NCI-H1930 (cell line): ENCODE measurements around the gene LRRC28.

Source experiments
- DNase-seq, 2 experiments: peaks; one replicate each; lab custom pipeline; 2025; lab: John Stamatoyannopoulos, UW

LRRC28 gene

GRCh38 chr15:99416191-99417188 lies 165.2 kb downstream of the LRRC28 start:
- no peak for DNase-seq

DNA sequence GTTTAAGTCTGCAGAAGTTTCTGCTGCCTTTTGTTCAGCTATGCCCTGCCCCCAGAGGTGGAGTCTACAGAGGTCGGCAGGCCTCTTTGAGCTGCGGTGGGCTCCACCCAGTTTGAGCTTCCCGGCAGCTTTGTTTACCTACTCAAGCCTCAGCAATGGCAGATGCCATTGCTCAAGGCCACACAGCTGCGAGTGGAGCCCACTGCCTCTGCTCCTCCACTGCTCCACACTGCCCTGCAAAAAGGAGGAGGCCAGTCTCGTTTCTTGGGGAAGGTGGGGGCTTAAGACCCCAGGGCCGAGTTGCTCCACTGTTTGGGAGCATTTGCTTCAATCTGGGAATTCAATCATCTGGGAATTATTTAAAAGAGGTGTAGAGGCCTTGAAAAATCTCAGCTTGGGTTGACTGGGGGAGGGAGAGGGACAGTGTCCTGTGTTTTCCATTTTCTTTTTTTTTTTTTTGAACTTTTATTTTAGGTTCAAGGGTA lies 169.9 kb downstream of the LRRC28 start:
- no peak for DNase-seq

- DNase-seq, result no peak
Observed at GRCh38 chr15:99421758-99422157, 170.5 kb downstream of the LRRC28 start.

DNA sequence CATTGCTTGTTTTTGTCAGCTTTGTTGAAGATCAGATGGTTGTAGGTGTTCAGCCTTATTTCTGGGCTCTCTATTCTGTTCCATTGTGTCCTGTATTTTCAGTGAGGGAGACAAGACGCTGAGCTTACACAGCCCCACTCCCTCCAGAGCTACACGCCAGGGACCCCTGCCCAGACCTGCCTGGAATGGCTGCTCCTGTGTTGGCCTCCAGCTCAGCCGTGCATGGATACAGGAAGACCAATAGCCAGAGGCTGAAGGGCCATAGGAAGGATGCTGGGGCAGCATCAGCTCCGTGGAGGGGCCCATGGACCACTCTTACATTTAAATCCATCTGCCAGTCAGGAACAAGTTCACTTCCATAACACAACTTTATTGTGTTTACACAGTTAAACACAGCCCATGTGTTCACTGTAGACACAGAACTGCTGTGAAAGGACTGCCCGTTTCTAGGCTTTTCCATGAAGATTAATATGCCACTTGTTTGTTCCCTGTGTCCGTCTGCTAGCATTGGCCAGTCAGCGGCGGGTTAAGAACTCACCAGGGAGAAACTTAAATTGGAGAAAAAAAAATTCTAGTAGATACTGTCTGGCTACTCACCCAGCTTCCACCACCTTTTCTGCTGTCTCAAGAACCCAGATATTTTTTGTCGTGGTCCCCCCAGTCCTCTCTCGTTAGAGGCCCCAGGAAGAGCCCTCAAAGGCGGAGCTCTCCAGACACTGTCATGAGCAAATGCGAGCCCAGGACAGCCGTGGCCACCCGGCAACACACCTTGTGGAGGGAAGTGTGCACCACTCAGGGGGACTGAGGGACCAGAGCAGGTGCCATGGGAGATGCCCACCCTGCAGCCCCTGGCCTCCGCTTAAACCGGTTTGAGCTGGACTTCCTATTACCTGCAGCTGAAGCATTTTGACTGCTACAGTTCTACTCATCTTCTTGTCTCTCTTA lies 172.2 kb downstream of the LRRC28 start:
- no peak for DNase-seq

DNA sequence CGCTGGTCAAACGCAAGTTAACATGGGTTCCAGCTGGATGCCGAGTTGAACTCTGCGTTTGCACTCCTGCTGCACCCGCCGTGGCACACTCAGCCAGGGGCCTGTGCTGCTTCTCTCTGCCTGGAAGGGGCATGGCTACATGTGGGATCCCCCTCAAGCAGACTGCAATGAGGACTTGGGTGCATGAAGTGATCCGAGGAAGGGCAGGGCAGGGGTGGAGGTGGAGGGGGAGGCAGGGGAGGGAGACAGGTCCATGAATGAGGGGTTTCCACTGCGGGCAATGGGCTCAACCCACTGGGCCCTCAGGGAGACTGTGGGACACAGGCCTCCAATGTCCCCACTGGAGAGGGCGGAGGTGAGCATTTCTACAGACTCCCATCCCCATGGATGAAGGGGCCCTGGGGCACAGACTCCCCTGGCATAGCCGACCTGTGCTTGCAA lies 172.9 kb downstream of the LRRC28 start:
- no peak for DNase-seq

DNA sequence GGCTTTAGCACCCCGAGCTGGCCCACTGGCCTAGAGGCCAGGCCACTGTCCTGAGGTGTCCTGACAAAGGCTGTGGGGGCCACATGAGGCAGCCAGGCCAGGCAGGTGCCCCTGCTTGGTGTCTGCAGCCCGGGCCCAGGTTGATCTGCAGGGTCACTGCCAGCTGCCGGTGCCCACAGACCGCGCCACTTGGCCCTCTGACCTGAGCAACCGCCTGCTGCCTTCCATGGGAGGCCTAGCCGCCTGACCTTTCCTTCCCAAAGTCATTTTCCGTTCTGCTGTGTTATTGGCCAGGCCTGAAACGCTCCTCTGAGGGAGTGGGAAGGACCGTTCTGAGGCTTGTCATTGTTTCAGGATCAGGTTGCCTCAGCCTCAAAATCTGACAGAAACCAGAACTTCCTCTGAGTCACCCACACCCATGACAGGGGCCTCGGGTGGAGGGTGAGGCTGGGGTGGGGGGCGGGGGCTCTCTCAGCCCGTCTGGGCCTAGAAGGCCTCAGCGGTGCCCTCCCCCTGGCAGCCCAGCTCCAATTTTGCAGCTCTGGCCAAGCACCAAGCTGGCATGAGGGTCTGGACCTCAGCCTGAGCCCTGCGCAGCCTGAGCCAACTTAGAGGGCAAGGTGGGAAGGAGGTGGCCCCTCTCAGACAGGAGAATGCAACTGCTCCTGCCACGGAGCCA lies 173.8 kb downstream of the LRRC28 start:
- DNase-seq, result no peak

GRCh38 chr15:99425657-99426301 lies 174.5 kb downstream of the LRRC28 start:
- DNase-seq, result no peak

DNA sequence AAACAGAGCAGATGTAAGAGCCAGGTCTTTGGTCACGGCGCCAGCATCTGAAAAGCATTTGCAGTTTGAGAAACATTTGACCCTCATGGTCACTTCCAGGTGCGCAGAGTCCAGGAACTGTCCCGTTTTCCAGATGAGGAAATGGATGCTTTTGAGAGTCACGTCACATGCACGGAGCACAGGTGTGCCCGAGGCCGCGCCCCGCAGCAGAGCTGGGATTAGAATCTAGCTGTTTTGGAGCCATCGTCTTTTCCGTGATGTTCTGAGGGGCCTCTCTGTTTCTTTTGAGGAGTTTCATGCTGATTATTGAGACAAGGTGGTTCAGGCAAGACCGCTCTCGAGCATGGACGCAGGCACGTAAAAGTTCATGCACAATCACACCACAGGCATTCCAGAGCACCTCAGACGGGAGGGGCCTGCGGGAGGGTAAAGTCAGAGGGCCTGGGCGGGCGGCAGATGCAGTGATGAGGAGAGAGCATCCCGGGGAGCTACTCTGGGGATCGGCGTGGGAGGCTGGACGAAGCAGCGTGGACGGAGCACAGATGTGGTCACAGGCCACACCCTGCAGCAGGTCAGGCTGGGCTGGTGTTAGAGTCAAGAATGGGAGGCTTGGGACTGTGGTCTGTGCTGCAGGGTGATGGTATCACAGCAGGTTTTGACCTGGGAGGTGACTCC lies 175.3 kb downstream of the LRRC28 start:
- no peak for DNase-seq

GRCh38 chr15:99427210-99427609 lies 175.9 kb downstream of the LRRC28 start:
- DNase-seq, result no peak

DNA sequence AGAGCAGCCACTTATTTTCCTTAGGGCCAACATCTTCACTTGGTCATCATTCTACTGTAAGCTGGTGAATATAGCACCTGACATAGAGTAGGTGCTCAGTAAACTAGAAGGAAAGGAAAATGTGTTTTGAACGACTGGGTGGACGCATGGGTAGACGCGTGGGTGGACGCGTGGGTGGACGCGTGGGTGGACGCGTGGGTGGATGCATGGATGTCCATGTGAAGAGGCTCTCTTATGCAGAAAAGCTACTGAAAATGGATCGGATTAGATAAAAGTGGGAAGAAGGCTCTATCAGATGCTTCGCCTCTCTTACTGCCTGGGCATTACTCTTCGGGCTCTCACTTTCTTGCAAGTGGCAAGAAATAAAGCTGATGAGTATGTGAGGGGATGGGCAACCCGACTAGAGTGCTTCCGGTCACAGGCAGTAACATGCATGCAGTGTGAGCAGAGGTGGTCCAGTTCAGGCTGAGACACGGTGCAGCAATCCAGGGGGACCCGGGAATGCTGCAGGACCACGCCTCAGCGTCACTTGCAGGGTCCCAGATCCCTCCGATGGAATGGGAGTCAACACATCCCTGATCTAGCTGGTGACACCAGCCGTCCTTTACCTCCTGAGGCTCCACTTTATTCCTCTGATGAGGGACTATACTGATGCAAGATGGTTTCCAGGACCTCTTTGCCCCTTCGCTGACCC lies 176.5 kb downstream of the LRRC28 start:
- no peak for DNase-seq

DNA sequence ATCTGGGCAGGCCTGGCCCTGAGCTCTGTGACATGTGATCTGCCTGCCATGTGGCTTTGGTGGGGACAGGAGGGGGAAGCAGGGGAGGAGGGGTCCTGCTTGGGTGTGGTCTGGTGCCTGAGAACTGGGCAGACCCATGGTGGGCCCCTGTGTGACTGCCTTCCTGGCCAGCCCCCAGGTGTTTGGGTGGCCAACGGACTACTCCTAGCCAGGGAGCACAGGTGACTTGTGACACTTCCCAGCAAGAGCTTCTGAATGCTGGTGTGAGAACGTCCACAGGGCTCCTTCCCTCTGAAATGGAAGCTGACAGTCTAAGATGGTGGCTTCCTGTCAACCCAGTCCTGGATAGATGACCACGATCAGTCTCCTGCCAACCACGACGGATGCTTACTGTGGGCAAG lies 178.4 kb downstream of the LRRC28 start:
- no peak for DNase-seq

- DNase-seq, result no peak
Observed at GRCh38 chr15:99430881-99431401, 179.7 kb downstream of the LRRC28 start.

DNA sequence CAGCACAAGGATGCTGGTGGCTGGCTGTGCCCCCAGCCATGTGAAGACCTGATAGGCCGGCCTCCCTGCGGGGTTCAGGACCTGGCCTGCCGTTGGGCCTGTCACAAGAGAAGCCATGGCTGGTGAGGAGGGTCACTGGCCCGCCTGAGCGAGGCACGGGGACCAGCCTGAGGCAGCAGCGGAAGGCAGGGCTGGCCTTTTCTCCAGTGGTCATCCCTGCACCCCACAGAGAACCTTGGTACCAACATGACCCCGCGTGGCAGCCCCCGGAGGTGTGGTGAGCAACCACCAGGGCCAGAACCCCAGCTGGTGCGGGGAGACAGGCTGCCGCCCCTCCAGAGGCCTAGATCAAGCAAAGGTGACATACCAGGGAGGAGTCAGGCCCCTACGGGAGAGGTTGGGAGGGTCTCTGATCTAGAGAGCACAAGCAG lies 180.4 kb downstream of the LRRC28 start:
- no peak for DNase-seq

GRCh38 chr15:99432271-99433025 lies 181.2 kb downstream of the LRRC28 start:
- DNase-seq, result no peak

DNA sequence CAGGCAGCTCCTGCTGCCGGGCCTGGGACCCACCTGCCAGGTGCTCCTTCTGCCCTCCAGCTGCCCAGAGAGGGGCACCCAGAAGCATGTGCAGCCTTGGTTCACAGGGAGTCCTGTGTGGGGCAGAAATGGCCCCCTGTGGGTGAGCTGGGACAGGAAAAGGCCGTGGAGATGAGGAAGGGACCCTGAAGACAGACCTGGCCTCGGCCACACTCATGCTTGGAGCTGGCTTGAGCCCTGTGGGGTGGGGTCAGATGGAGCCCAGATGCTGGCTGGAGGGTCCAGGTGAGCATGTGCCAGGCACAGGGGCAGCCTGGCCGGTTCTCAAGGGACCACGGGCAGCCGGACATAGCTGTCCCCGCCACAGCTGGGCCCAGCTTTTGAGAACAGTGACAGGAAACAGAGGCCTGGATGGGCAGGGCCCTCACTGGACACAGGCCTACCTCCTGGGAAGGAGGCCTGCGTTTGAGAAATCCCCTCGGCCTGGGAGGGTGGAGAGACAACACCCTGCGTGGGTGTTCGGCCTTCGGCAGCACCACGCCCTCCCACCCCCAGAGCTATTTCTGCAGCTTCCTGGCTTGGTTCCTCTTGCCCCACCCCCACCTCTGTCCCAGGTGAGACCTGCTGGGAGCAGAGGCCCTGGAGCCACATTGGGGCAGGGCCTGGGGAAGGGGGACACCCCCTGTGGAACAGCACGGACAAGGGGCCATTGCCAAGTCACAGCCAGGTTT lies 181.9 kb downstream of the LRRC28 start:
- DNase-seq, result no peak

- DNase-seq, result no peak
Observed at GRCh38 chr15:99433757-99434450, 182.6 kb downstream of the LRRC28 start.

- DNase-seq, result no peak
Observed at GRCh38 chr15:99434506-99435112, 183.3 kb downstream of the LRRC28 start.
